TTC549 (cell line): ENCODE data around the gene RBM11.
A peak's percentile ranks its signal among the peaks of the same experiment; 100 is the strongest.
"Not testable (repeated sequence)": the region's sequence is repeated elsewhere in the genome, so short reads cannot be mapped to it uniquely, and the experiment has no call there.

Experiments used
- FAIRE-seq: peaks from 2 replicates; lab custom pipeline; 2012; peaks lifted over from hg19 to GRCh38; lab: Jason Lieb, UNC

RBM11 gene

GRCh38 chr21:14215971-14216641 lies at the start of gene RBM11:
Gene RBM11, plus strand, starts transcription at chr21:14216157. Its CDS starts 30 bp downstream, at chr21:14216187.
- no peak for FAIRE-seq

GRCh38 chr21:14166463-14167223 lies 49.3 kb upstream of the RBM11 start:
- not testable (repeated sequence) for FAIRE-seq

GRCh38 chr21:14206222-14206621 lies 9.7 kb upstream of the RBM11 start:
- no peak for FAIRE-seq

- FAIRE-seq, result no peak
These were observed 5.2 kb upstream of the RBM11 start, which contains the start of gene LIPI for GRCh38 chr21:14210738-14211137. Gene LIPI, minus strand, starts transcription at chr21:14210955. Its CDS starts 110 bp downstream, at chr21:14210845.

- no peak for FAIRE-seq
These were observed 2.8 kb upstream of the RBM11 start for GRCh38 chr21:14213164-14213563.

GRCh38 chr21:14223365-14223764 lies 7.4 kb downstream of the RBM11 start:
- no peak for FAIRE-seq

GRCh38 chr21:14229399-14229798 lies 13.4 kb downstream of the RBM11 start:
- FAIRE-seq, result no peak

GRCh38 chr21:14235101-14235500 lies 19.1 kb downstream of the RBM11 start:
- no peak for FAIRE-seq

GRCh38 chr21:14236180-14236579 lies 20.2 kb downstream of the RBM11 start:
- FAIRE-seq, result no peak

- no peak for FAIRE-seq
These were observed 23.3 kb downstream of the RBM11 start for GRCh38 chr21:14239281-14239680.

GRCh38 chr21:14241297-14241696 lies 25.3 kb downstream of the RBM11 start:
- FAIRE-seq, result no peak

GRCh38 chr21:14243461-14243860 lies 27.5 kb downstream of the RBM11 start:
- FAIRE-seq, result no peak

- FAIRE-seq, result no peak
These were observed 27.9 kb downstream of the RBM11 start for GRCh38 chr21:14243874-14244273.

- no peak for FAIRE-seq
These were observed 29.0 kb downstream of the RBM11 start for GRCh38 chr21:14244911-14245310.

- no peak for FAIRE-seq
These were observed 29.8 kb downstream of the RBM11 start for GRCh38 chr21:14245711-14246110.

GRCh38 chr21:14251336-14251735 lies 35.4 kb downstream of the RBM11 start:
- FAIRE-seq, result no peak

- FAIRE-seq, result peak; percentile 82
These were observed 43.8 kb downstream of the RBM11 start for GRCh38 chr21:14259747-14260146.

GRCh38 chr21:14260174-14260764 lies 44.3 kb downstream of the RBM11 start:
- FAIRE-seq, result no peak

GRCh38 chr21:14262039-14262438 lies 46.1 kb downstream of the RBM11 start:
- FAIRE-seq, result no peak

- no peak for FAIRE-seq
These were observed 47.9 kb downstream of the RBM11 start for GRCh38 chr21:14263879-14264278.

- no peak for FAIRE-seq
These were observed 49.1 kb downstream of the RBM11 start for GRCh38 chr21:14265023-14265422.

- FAIRE-seq, result no peak
These were observed 51.1 kb downstream of the RBM11 start for GRCh38 chr21:14267076-14267475.

GRCh38 chr21:14270631-14271030 lies 54.7 kb downstream of the RBM11 start:
- no peak for FAIRE-seq
